HL-60/S4 treated with phorbol 12-myristate 13-acetate at 8.2 ng/mL for 4 days and 3 days (cell line): ENCODE data around the gene SEMA3C.

Experiments
- in situ Hi-C: fragments of 300-500 bp; cut with MboI; formaldehyde crosslinking; loops from 2 replicates; pipeline ENCODE4 v1.15.0; 2022; ENCODE audit warnings: low sequenced_read_pairs

Gene SEMA3C

DNA sequence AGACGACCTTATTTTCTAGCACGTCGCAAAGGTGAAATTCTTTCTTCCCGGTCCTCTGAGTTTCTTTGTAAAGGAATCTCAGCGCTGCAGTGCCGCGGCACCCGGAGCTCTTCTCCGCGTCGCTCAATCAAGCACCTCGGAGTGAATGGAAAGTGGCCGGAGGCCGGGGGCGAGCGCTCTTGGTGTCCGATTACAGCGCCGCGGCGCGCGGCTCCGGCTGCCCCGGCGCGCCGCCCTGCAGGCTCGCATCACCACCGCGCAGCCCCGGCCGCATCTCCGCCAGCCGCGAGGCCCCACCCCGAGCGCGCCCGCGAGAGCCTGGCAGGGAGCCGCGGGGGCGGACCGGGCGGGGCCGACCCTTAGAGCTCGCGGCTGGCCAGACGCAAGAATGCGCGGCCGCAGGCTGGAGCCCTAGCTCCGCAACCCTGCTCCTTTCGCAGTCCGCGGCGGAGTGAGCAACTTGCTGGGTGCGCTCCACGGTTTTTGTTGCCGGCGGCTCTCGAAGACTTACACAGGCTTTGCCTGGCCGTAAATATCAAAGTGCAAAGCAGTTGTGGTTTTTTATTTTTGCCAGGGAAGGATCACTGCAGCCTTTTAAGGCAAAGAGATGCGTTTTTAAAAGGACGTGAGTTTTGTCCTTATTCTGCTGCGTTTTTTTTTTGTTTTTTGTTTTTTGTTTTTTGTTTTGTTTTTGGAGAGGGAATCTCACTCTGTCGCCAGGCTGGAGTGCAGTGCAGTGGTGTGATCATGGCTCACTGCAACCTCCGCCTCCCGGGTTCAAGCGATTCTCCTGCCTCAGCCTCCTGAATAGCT, at the start of gene SEMA3C:
TSS of gene SEMA3C (minus strand) at position 143 of the 813 bp plus-strand sequence. CDS start 2,270 bp downstream, outside the sequence.
- in situ Hi-C loops, result no loop called here

DNA sequence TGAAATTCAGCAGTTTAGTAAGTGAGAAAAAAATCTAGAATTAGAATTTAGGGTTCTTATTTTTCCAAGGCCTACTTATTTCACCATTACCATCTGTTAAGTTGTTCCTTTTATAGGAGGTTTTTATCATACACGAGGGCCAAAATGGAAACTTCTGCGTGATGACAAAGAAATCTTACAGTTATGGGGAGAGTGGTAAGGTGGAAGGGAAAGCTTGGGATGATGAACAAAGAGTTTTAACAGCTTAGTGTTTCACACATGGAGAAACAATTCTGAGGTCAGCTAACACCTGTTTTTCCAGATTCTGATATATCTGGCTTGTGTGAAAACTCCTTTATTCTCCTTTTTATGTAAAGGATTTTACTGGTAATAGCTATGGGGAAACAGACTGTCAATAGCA, 49.8 kb upstream of the SEMA3C start:
- in situ Hi-C loops, result no loop called here

GRCh38 chr7:80967917-80968297, 49.1 kb upstream of the SEMA3C start:
- in situ Hi-C loops, result no loop called here

GRCh38 chr7:80967071-80967916, 48.4 kb upstream of the SEMA3C start:
- in situ Hi-C loops, result no loop called here

DNA sequence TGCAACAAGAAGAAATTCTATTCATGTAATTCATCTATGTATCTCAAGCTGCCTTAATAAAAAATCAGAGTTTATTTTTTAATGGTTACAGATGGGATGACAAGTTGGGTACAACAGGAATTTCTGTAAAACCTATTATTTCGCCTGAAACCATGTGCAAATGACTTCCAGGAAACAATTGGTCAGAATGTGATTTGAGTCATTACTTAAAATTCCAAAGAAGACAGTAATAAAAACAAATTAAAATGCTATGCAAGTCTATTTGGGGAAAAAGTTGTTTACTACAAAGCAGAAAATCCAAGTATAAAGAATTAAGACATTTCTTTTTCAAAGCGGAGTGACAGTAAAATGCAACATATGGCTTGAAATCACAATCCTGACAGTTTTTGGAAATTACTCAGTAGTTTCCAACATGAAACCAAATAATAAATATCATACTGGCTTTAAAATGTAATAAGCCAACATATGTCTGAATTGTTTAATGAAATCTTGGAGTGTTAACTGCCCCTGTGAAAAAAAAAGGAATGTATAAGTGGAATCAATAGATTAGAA, 41.5 kb upstream of the SEMA3C start:
- in situ Hi-C loops, result no loop called here

DNA sequence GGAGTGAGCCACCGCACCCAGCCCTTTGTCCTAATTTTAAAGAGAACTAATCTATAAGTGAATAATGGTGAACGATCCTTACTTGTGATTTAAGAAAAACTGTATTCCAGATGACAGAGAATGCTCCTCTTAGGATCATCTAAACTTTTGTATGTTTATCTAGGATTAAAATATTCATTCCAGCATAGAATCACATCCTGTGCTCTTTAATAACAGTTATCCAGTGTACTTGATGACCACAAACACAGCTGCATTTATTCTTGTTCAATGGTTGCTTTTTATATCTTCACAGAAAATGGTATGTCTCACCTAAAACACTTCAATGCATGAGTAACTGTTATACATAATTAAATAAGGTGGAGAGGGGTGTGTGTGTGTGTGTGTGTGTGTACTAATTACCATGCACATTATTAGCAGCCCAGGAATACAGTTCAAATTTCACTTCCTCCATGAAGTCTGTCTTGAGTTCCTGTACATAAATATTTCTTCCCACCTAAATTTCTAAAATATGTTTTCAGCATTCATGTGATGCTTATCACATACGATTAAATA, 38.5 kb upstream of the SEMA3C start:
- in situ Hi-C loops, result no loop called here

- in situ Hi-C loops, result no loop called here
Observed at GRCh38 chr7:80954191-80954590, 35.3 kb upstream of the SEMA3C start.

- in situ Hi-C loops, result no loop called here
Observed at GRCh38 chr7:80950550-80950967, 31.7 kb upstream of the SEMA3C start.

DNA sequence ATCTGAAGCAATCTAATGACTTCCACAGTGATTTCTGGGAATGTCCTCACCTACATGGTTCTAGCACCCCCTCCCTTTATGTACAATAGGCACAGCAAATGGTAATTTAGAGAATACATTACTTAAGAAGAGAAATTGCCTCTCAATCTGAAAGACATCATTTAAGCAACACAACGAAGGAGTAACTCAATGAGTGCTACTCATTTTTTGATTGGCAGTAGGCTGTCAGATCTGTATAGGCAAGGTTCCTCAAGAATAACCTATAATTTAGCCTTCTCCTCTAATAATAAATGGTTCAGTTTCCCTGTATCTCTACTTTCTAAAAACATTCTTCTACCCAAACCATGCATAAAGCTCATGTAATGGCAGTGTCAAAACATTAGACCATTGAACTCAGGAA, 30.6 kb upstream of the SEMA3C start:
- in situ Hi-C loops, result no loop called here

- in situ Hi-C loops, result no loop called here
Observed at GRCh38 chr7:80946858-80947257, 28.0 kb upstream of the SEMA3C start.

- in situ Hi-C loops, result no loop called here
Observed at GRCh38 chr7:80945976-80946375, 27.1 kb upstream of the SEMA3C start.

DNA sequence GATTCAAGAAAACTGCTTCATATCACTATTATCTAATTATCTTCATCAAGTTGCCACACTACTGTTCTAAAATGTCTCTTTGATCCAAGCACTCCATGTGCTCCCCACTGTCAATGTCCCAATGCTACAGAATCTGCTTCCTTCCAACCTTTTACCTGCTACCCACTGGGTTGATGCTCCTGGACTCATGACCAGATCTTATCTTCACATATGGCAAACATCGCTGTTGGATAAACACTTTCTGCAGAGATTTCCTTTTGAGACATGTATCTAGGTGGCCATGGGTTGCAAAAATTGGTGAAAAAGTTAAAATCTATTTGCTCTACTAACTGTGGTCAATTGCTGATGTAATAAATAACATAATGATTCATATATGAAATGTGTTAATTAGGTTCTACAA, 24.5 kb upstream of the SEMA3C start:
- in situ Hi-C loops, result no loop called here

GRCh38 chr7:80942261-80943041, 23.6 kb upstream of the SEMA3C start:
- in situ Hi-C loops, result no loop called here

DNA sequence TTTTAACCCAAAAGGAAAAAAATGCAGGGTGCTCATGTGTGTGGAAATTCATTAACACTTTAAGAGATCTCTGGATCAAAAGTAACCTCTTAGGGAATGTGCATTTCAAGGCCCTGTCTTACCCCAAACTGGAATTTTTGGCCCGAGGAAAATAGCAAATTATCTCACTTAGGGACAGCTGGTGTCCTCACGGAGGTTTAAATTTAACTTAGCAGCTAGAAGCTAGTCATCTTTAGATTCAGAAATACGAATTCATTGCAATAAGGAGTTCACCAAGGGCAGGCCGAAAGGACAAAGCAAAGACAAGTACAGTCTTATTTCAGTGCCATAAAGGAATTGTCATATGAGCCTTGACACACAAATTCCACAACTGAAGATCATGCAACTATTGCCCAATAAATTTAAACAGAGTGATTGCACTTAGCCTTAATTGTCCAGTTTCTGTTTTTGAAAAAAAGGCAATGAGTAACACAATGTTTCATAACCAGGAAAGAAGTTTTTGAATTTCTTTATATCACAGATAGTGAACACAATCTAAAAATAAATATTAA, 22.4 kb upstream of the SEMA3C start:
- in situ Hi-C loops, result no loop called here

GRCh38 chr7:80940539-80941207, 21.8 kb upstream of the SEMA3C start:
- in situ Hi-C loops, result no loop called here

DNA sequence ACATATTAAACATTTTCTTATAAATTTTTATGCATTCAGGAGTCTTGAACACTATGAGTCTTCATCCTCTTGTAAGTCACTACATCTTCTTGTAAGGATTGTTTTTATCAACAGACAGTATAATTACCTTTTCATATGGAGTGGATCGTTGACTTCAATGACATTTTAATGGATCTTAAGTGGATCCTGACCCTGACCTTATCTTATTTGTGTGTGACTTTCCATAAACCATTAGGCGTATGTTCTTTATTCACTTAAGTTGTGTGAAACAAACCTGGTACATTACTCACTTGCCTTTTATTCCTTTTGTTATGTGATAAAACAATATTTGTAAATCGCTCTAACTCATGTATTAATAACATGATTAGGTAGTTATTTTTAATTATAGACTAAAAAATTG, 18.5 kb upstream of the SEMA3C start:
- in situ Hi-C loops, result no loop called here

DNA sequence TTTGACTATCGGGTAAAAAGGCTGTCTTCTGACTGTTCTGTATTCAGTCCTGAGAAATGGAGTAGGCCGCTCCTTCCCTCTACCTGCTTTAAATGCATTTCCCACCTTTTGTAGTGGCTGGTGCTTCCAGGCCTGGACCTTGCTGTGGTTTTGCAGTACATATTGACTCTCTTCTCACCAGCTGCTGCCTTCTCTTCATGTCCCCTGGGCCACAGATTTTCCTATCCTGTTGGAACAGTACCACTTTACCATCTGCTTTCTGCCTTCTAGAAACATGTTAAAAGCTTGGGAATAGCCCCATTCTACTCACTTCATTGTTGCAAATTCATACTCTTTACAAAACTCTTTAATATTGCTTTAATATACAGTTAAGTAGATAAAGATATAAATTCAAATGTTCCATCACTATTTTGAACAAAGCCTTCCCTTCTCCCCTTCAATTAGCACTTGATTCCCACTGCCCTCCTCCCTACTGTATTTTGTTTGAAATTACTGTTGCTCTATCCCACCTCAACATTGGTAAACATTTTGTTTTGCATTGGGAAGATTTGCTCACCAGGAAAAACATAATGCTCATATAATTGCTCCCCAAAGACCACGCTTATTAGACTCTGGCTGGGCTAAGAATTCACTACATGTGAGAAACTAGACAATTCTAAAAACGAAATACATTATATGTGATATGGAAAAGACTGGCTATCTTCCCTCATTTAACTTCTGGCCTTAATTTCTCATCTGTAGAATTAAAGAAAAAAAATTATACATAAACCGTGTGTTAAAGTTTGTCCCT, 17.3 kb upstream of the SEMA3C start:
- in situ Hi-C loops, result no loop called here

DNA sequence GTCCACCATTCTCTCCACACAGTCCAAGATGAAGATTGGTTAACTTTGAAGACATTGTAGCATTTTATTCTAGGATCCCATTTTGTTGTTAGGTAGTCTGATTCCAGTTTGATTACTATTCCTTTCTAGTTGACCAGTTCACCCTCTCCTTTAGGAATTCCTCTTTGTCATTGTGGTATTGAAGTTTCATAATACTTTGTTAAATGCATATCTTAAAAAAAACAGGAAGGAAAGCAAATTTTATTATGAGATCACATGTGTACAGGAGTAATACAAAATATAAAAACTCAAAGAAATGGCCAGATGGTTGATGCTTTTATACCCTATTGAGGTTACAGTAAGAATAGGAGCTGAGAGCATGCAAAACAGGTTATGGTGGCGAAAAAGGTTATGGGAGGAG, 15.5 kb upstream of the SEMA3C start:
- in situ Hi-C loops, result no loop called here

DNA sequence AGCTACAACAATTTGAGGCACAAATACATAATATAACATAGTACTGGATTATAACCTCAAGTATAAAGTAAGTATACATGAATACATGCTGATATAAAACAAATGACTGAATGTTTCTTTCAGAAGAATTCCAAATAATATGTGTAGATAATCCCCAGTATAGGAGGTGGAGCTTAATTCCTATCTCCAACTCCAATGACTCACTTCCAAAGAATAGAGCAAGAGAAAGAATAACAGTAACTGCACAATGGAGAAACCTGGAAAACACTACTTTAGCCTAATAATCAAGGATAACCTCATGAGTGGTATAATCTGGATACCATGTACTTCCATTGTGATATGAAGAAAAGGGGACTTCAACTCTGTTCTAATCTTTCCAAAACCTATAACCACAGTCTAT, 13.7 kb upstream of the SEMA3C start:
- in situ Hi-C loops, result no loop called here
